Hematopoietic multipotent progenitor cell treated with erythropoietin and hydrocortisone succinate and interleukin-3 and kit ligand, for 6 days (in vitro differentiated cells): Measurements from ENCODE around the gene ENPP7.

Experiments
- DNase-seq: peaks from one replicate; pipeline ENCODE4 v3.0.0-alpha.2; 2015

ENPP7 gene

DNA sequence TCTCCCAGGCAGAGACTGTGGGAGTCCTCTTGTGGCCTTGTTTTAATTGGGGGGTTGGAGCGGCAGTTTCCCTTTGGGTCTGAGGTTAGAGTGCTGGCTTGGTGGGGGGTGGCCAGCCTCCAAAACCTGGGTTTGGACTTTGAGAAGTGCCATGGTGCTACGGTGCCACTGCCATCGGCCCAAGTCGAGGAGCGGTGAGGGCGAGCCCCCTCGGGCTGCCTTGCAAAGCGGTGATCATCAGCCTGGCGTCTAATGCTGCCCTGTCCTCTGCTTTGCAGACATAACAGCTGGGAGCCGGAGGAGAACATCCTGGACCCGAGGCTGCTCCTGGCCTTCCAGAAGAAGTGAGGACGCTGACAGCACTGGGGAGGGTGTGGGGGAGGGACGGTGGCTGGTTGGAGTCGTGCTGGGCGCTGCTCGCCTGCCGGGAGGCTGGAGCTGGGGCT is 48.4 kb downstream of the ENPP7 start:
- DNase-seq, result no peak

DNA sequence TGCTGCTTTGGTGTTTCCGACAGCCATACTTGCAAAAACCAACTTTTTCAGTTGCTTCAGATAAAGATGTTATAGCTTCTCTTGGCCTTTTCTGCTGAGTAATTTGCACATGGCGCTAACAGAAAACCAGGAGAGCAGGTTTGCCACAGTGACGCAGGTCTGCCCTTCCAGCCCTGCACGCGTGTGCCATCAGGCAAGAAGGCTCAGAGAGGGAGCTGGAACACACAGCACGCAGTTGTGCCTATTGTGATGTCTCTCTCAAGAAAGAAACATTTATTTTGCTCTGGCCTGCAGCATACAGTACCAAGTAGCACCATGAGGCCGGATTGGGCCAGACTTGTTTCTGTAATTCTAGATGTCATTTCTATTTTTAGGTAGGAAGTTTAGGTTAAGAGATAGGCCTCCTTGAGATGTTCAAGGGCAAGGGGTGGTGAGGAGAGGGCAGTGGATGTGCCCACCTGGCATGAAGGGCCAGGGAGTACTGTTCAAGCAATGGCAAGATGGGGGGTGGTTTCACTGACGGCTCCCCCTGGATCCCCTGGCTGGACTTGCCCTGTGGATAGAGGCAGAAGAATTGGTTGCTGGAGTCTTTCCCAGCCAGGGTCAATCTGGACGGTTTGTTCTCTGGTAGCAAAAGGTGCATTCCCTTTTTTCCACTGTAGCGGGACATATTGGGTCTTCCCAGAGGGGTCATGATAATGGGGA is 49.1 kb downstream of the ENPP7 start:
- peak; percentile 33 for DNase-seq

DNA sequence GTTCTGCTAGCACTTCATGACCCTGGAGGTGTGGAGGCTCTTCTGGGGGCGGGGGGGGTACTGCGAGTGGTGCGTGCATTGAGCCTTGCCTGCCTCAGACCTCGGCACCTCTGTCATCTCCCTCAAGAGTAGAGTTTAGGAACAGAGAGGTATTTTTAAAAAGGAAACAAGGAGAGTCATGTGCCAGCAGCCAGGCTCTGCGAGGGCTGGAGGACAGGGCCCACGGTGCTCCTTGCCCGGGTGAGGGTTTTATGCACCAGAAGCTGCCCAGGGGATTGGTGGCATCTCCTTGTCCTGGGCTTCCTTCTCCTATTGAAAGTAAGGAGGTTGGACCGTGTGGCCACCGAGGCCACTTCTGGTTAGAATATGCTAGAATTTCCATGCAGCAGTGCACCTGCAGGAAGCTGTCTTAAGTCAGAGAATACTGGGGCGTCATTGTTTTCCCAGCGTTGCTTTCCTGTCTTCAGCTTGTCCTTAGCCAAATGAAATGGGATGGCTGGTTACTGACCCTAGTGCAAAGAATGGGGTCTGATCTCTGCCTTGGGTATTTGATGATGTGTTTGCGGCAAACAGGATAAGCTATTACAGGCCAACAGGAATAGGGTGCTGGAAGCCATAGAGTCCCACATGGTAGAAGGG is 50.4 kb downstream of the ENPP7 start:
- DNase-seq, result no peak

DNA sequence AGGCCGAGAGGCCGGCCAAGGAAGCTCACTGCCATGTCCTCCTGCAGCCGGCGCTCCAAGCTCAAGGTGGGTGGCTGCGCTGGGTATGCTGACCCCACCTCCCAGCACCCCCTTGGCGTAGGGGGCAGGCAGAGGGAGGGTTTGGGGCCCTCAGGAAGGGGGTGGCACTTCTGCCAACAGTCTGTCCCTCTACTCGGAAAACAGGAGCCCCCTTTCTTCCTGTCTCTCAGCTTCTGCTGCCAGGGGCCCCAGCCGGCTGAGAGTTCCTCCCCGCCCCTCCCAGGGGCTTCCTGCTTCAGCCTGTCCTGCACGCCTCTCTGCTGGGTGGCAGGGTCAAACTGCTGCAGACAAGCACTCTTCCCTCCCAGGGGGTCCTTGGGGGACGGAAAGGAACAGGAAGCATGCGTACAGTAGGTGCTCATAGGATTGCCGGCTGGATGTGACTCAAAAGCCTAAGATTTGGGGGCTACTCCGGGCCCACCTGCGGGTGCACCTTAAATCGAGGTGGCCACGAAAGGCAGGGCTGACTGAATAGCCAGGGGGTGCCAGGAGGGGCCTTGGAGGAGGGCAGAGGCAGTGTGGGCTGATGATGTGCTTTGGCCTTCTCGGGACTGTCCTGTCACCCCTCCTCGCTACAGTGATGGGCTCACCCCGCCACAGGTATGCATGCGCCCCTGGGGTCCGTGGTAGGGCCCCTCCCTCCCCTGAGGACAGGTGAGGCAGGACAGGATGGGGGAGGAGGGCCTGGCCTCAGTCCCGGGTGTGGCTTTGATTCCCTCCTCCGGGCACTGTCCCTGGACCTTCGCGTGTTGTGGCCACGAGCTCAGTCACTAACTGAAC is 51.2 kb downstream of the ENPP7 start:
- DNase-seq, result no peak

DNA sequence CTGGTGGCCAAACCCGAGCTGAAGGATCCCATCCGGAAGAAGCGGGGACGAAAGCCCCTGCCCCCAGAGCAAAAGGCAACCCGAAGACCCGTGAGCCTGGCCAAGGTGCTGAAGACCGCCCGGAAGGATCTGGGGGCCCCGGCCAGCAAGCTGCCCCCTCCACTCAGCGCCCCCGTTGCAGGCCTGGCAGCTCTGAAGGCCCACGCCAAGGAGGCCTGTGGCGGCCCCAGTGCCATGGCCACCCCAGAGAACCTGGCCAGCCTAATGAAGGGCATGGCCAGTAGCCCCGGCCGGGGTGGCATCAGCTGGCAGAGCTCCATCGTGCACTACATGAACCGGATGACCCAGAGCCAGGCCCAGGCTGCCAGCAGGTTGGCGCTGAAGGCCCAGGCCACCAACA is 53.1 kb downstream of the ENPP7 start:
- no peak for DNase-seq

DNA sequence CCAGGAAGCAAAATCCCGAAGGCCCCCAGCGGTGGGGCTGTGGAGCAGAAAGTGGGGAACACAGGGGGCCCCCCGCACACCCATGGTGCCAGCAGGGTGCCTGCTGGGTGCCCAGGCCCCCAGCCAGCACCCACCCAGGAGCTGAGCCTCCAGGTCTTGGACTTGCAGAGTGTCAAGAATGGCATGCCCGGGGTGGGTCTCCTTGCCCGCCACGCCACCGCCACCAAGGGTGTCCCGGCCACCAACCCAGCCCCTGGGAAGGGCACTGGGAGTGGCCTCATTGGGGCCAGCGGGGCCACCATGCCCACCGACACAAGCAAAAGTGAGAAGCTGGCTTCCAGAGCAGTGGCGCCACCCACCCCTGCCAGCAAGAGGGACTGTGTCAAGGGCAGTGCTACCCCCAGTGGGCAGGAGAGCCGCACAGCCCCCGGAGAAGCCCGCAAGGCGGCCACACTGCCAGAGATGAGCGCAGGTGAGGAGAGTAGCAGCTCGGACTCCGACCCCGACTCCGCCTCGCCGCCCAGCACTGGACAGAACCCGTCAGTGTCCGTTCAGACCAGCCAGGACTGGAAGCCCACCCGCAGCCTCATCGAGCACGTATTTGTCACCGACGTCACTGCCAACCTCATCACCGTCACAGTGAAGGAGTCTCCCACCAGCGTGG is 53.7 kb downstream of the ENPP7 start:
- no peak for DNase-seq

DNA sequence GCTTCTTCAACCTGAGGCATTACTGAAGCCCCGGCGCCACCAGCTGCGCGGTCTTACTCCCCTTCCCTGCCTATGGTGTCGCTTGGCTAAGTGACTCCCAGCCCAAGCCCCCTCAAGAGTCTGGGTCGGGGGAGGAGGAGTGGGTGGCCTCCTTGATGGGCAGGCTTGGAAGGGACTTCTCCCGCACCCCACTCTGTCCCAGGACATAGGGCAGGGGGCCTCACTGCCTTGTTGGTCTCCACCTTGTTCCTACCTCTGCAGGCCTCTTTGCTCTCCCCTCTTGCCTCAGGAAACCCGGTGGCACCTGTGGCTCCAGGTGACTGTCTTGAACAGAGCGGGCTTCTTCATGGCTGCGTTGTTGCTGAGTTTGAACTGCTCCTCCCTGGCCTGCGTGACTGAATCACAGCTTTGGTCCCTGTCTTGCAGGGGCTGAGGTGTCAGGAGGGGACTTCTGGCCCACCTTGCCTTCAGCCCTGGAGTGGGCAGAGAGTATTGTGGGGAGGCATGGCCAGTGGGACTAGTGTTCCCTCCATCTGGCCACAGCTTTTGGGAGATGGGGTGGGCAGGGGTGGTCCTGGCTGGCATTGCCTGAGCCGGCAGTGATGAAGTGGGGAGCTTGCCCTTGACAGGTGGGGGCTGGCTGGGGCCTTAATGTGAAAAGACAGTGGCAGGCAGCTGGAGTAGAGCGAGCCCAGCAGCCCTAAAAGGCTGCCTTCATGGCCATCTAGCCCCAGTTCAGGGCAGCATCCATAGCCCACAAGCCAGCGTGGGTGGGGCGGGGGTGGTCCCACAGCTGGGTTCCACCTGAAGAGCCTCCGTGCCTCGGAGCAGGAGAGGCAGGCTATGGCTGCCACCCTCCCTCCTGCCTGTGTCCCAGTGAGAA is 54.5 kb downstream of the ENPP7 start:
- DNase-seq, result no peak

DNA sequence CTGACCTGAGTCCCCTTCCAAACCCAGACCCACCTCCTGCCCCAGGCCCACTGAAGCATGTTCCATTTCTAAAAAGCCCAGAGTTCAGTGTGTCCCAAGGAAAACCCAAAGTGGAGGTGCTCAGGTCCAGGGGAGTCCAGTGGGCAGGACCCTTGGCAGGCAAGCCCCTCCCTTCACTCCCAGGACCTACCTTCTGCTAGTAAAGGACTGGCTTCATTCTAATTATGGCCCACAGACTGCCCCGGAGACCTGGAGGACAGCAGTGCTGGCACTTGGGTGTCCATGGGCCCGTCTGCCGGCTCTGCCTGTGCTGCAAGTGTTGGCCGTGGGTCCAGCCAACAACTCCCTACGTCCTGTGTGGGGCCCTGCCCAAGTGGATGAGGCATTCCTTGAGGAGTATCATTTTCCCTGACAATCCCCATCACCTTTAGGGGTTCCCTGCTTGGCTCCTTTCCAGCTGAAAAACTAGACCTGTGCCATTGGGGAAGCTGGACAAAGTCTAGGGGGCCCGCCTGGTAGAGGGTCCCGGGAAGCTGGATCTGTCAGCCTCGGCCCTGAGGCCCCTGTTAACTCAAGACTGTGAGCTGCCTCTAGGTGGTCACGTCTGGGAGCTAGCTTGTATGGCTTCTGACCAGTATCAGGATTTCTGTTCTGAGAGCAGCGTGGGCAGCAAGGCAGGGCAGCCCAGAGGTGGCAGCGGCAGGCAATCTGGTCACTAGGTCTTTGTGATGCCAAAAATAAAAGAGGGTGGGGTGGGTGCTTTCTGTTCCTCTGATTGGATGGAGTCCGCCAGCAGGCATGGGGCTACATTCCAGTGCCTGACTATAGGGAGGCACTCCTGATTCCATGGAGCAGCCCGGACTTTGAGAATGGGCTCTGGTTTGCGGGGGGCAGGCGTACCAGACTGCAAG is 55.4 kb downstream of the ENPP7 start:
- no peak for DNase-seq

DNA sequence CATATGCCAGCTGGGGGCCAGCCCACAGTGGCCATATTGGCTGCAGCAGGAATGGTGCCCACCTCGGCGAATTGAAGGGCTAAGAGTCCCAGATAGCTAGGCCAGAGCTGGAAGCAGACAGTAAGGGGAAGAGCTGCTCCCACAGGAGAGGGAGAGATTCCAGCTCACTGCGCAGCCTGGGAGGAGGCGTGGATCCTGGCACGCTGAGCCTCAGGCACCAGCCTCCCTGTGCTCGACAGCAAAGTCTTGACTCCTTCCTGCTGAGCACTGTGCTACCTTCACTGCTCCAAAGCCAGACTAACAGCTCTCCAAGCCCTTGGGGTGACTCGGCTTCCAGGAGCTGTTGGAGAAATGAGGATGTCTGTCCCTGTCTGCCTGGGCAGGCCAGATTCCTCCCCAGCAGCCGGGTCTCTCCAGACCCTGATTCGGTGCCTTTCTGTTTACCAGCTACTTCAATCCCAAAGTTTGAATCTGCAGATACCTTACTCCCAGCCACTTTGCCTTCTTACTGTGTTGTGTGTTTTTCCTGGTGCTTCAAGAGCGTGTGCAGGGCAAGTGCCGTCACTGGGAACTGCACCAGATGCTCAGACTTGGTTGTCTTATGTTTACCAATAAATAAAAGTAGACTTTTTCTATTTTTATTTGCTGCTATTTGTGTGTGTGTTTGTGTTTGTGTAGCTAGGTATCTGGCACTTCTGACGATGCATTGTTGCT is 56.3 kb downstream of the ENPP7 start:
- DNase-seq, result no peak

DNA sequence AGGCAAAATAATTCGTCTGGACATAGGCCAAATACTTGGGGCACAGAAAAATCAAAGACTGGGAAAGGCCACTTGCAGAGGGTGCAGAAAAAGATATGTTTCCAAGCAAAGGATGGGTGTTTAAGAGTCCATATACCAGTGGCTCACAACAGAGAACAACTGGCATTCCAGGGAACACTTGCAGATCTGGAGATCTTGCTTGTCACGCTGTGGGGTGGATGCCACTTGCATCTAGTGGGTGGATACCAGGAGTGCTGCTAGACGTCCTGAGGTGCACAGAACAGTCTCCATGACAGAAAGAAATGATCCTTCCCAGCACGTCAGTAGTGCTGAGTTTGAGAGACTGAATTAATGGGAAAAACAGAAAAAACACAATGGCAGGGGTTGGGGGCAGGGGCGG is 57.7 kb downstream of the ENPP7 start:
- DNase-seq, result no peak

DNA sequence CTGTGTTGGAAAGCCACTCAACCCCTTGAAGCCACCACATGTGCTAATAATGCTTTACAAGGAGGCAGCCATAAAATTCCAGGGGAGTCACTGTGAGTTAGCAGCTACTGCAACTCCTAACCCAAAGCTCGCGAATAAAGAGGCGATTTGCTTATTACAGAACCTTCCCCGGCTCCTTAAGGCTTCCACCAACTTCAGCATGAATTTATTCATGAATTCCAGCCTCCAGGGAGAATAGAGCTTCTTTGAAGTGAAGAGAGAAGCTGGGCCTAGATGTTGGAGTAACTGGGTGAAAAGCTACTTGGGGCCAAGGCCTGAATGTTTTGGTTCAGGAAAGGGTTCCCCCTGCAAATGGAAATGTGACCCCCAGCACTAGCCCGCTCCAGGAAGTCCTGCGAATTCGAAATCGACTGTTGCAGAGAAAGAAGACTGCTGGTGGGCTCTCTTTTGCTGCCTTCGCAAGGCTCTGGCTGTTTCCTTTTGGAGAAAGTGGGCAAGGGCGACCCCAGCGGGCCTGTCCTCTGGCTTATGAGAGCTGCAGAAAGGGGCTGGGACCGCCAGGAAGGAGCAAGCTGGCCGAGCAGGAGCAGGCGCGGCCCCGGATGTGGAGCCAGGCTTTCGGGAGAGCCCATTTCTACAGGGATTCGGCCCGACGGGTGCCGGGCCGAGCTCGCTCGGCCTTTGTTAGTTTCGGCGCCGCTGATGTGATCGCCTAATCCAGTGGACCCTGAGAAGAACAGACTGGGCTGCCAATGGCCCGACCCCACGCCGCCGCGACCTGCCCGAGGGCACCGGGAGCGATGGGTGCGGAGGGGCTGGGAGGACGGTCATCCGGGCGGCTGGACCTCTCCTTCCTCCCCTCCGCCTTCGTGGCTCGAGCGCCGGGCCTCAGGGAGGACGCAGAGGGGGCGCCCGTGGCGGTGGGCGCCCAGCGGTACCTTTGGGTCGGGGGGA is 58.5 kb downstream of the ENPP7 start:
- DNase-seq, result peak; percentile 12

DNA sequence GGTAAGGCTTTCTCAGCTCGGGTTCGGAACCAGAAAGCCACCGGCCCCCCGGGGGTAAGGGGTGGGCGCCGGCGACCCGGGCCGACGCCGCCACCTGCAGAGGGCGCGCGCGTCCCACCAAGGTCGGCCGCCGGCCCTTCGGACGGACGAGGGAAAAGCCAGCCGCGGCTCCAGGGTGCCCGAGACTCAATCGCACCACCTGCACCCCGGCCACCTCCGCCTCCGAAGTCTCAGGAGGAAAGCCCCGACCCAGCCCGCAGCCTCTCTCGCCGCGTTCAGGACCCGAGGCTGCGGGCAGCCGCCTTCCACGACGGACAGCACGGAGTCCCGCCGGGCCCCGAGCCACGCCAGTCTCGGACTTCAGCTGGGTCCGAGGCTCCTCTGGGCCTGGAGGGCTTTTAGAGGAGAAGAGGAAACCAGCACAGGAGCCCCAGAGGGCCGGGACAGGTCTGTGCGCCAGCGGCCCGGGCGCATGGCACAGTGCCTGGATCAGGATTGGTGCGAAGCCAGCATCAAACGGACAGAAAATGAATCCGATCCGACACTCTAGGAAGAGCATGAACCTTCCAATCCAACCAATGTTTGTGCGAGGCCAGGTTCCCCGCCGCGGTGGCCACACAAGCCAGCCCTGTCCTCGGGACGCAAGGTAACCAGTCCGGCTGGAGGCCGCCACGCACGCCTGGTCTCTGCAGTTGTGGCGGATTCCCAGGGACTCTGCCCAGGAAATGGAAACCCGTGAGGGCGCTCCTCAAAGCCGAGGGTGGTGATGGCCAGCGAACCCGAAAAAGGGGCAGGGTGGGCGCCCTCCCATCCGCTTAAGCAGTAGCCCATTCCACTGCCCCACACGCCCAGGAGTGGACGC is 59.4 kb downstream of the ENPP7 start:
- DNase-seq, result peak; percentile 65

DNA sequence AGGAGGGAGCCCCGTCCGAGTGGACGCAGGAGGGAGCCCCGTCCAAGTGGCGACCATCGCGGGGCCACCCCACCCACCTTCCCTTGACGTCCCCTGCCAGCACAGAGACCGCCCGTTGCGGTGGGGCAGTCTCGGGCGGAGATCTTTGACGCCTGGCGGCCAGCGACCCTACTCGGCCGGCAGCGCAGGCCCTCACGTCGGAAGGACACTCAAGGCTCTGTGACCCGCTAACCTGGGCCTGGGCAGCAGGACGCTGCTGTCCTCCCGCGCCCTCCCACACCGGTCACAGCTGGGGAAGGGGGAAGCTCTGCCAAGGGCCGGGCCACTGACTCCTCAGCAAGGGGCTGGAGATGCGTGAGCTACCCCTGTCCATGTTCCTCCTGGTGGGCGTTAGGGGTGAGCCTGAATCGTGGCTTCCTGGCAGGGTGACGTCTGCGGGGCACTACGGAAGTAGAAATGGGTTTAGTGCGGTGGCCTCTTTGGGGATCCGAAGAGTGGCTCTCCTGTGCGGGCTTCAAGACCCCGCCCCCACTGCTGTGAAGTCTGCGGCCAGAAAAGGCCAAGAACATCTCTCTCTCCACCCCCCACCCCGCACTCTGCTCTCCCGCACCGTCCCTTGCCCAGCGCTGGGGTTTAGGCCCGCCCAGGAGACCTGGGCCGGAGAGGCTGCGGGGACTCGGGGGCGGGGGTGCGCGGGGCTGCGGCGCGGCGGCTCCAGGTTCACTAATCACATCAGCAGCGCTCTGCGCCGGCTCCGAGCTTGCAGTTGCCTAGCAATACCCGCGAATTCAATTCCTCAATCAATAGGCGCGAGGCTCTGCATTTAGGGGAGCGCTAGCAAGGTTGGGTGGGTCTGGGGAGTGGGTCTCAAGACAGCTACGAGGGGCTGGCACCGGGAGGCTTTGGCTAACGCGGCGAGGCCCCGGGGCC is 60.3 kb downstream of the ENPP7 start:
- DNase-seq, result peak; percentile 24

DNA sequence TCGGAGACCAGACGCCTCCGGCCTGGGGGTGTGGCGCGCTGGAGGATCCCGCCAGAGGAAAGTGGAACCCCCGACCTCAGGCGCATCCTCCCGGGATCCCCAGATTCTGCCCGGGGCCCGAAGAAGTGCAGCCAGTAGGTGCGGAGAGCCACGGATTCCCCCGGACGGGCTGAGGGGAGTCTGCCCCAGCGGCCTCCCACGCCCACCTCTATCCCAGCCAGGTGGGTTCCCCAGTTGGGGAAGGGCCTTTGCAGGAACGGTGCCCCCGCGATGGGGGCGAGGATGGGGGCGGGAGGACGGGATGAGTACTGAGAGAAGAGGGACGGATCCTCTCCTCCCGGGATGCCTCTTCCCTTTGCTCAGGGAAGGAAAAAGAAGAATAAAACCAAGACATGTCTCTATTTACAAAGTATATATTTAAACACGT is 61.0 kb downstream of the ENPP7 start:
- DNase-seq, result no peak
